MM.1S (cell line): ENCODE data around the gene SRGAP3.

Source experiments
- DNase-seq: peaks from one replicate; pipeline ENCODE4 v3.0.0-alpha.2; 2015
- H2AFZ ChIP-seq: fragments of 300-600 bp; sonication (generic); 2 replicates; pipeline ENCODE4 v1.6.0; 2016; ENCODE audit warnings: antibody characterized with exemption, low read length
- H3F3A ChIP-seq: fragments of 300-600 bp; sonication (generic); 2 replicates; pipeline ENCODE4 v1.6.1; 2016; ENCODE audit warnings: mild to moderate bottlenecking, antibody characterized with exemption, low read length, moderate library complexity, mixed read lengths; ENCODE audit not compliant: insufficient read depth
- H3K27ac ChIP-seq: fragments of 300-600 bp; sonication (generic); 2 replicates; pipeline ENCODE4 v1.5.1; 2016; ENCODE audit warnings: mild to moderate bottlenecking, low read length
- H3K27me3 ChIP-seq: fragments of 300-600 bp; sonication (generic); replicated peaks from 2 replicates; pipeline ENCODE4 v1.6.0; 2016; ENCODE audit warnings: low read length; ENCODE audit not compliant: insufficient read depth
- H3K36me3 ChIP-seq: fragments of 300-600 bp; sonication (generic); replicated peaks from 2 replicates; pipeline ENCODE4 v1.6.1; 2016; ENCODE audit warnings: mild to moderate bottlenecking, low read length, mixed read lengths; ENCODE audit not compliant: insufficient read depth
- H3K4me1 ChIP-seq: fragments of 300-600 bp; sonication (generic); 2 replicates; pipeline ENCODE4 v1.6.1; 2016; ENCODE audit warnings: low read length, mixed read lengths
- H3K4me2 ChIP-seq: fragments of 300-600 bp; sonication (generic); 2 replicates; pipeline ENCODE4 v1.6.0; 2016; ENCODE audit warnings: low read depth, low read length
- H3K4me3 ChIP-seq: fragments of 300-600 bp; sonication (generic); 2 replicates; pipeline ENCODE4 v1.5.1; 2016; ENCODE audit warnings: low read length, mixed read lengths
- H3K79me2 ChIP-seq: fragments of 300-600 bp; sonication (generic); 2 replicates; pipeline ENCODE4 v1.6.1; 2016; ENCODE audit warnings: mixed run types, low read length, mixed read lengths
- H3K9ac ChIP-seq: fragments of 300-600 bp; sonication (generic); 2 replicates; pipeline ENCODE4 v1.6.1; 2016; ENCODE audit warnings: low read length, mixed read lengths
- H3K9me2 ChIP-seq: fragments of 300-600 bp; sonication (generic); replicated peaks from 2 replicates; pipeline ENCODE4 v1.6.1; 2016; ENCODE audit warnings: mild to moderate bottlenecking, low read length, mixed read lengths; ENCODE audit not compliant: insufficient read depth
- H3K9me3 ChIP-seq: fragments of 300-600 bp; sonication (generic); replicated peaks from 2 replicates; pipeline ENCODE4 v1.6.1; 2016; ENCODE audit warnings: mild to moderate bottlenecking, low read length, mixed read lengths; ENCODE audit not compliant: insufficient read depth
- H4K20me1 ChIP-seq: fragments of 300-600 bp; sonication (generic); 2 replicates; pipeline ENCODE4 v1.6.1; 2016; ENCODE audit warnings: mild to moderate bottlenecking, low read length, moderate library complexity, mixed read lengths; ENCODE audit not compliant: insufficient read depth
- EZH2 ChIP-seq: fragments of 300-600 bp; sonication (generic); optimal IDR thresholded peaks from 2 replicates; pipeline ENCODE3; 2017; ENCODE audit warnings: low read depth, mild to moderate bottlenecking, antibody characterized with exemption, low read length, mixed read lengths
- EZH2phosphoT487 ChIP-seq: fragments of 300-600 bp; sonication (generic); IDR thresholded peaks from 2 replicates; pipeline ENCODE4 v1.6.1; 2018; ENCODE audit warnings: antibody characterized with exemption, low read length
- TF ChIP-seq, protein P1 (sequence below): fragments of 300-600 bp; sonication (generic); IDR thresholded peaks from 2 replicates; pipeline ENCODE4 v1.5.1; 2016; ENCODE audit warnings: antibody characterized with exemption, low read length, mixed read lengths

The SRGAP3 gene

DNA sequence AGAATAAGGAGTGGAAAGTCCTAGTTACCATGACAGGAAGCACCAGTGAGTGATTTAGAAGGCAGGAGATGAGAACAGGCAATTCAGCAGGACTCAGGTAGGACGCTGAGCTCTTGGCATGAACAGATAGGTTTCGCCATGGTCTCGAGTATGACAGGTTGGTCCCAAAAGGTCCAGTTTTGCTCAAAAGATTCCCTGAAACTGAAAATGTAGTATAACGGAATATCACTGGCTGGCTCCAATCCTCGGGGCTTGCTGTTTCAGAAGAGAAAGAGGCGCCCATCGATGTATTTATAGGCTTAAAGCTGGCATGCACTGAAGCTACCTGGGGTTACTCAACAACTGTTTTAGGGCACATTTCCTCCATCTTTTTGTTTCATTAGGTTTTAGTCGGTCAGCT, 59.2 kb downstream of the SRGAP3 start:
- Histone ChIP-seq H4K20me1 (no peaks in the 10 kb centered on the region), H3K9me2 (no peaks in the 10 kb centered on the region), H3K4me2 (no peak overlapping the region), H3K4me1 (no peaks in the 10 kb centered on the region), H2AFZ (no peak overlapping the region), H3K27me3 (no peaks in the 10 kb centered on the region), H3K36me3 (no peaks in the 10 kb centered on the region), H3K9me3 (no peaks in the 10 kb centered on the region), H3K79me2 (no peaks in the 10 kb centered on the region), H3K9ac (no peak overlapping the region), H3K4me3 (no peak overlapping the region), H3F3A (no peaks in the 10 kb centered on the region), H3K27ac (no peak overlapping the region)
- TF ChIP-seq, protein P1, sequence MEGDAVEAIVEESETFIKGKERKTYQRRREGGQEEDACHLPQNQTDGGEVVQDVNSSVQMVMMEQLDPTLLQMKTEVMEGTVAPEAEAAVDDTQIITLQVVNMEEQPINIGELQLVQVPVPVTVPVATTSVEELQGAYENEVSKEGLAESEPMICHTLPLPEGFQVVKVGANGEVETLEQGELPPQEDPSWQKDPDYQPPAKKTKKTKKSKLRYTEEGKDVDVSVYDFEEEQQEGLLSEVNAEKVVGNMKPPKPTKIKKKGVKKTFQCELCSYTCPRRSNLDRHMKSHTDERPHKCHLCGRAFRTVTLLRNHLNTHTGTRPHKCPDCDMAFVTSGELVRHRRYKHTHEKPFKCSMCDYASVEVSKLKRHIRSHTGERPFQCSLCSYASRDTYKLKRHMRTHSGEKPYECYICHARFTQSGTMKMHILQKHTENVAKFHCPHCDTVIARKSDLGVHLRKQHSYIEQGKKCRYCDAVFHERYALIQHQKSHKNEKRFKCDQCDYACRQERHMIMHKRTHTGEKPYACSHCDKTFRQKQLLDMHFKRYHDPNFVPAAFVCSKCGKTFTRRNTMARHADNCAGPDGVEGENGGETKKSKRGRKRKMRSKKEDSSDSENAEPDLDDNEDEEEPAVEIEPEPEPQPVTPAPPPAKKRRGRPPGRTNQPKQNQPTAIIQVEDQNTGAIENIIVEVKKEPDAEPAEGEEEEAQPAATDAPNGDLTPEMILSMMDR = no peak
- TF ChIP-seq EZH2phosphoT487 = no peak
- no peak for TF ChIP-seq EZH2
- DNase-seq = no peak

DNA sequence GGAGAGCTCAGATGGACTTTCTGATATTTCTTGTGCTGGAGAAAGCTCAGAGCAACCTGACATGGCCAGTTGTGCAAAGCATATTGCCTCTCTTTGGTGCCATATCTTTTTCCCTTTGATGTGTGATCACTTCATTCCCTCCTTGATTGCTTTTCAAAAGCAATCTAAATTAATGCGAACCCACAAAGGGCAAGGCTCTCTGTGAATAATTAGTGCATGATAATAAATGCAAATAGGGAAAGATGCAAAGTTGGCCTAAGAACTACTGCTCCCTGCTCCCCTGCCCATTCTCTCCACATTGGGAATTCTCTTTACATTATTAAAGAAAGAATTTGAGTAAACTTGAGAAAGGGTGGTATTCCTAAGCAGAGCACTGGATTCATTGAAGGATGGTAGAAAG, 60.9 kb downstream of the SRGAP3 start:
- Histone ChIP-seq H4K20me1 (no peaks in the 10 kb centered on the region), H3K4me3 (no peak overlapping the region), H3K36me3 (no peaks in the 10 kb centered on the region), H3K27ac (no peak overlapping the region), H3K27me3 (no peaks in the 10 kb centered on the region), H2AFZ (no peak overlapping the region), H3K9me2 (no peaks in the 10 kb centered on the region), H3K4me1 (no peaks in the 10 kb centered on the region), H3K4me2 (no peak overlapping the region), H3K9me3 (no peaks in the 10 kb centered on the region), H3K79me2 (no peaks in the 10 kb centered on the region), H3F3A (no peaks in the 10 kb centered on the region), H3K9ac (no peak overlapping the region)
- TF ChIP-seq EZH2 = no peak
- TF ChIP-seq, protein P1 = no peak
- no peak for TF ChIP-seq EZH2phosphoT487
- no peak for DNase-seq

DNA sequence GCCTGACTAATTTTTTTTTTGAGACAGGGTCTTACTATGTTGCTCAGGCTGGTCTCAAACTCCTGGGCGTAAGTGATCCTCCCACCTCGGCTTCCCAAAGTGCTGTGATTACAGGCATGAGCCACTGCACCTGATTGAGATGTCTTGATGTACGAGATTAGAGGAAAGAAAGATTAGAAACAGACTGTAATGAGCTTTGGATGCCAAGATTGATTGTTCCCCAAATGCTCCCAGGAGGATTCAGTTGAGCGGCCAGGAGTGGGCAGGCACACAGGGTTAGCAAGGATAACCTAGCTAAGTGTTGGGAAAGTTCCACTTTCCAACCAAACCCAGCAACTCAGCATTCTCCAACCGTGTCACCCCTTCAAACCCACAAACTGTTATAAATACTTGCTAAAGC, 63.7 kb downstream of the SRGAP3 start:
- H3K36me3 ChIP-seq = no peaks in the 10 kb centered on the region
- H3K4me3 ChIP-seq = no peak overlapping the region
- no peaks in the 10 kb centered on the region for H3K9me2 ChIP-seq
- TF ChIP-seq EZH2phosphoT487 (no peak), EZH2 (no peak)
- TF ChIP-seq, protein P1 = no peak
- no peaks in the 10 kb centered on the region for H3F3A ChIP-seq
- no peak overlapping the region for H3K27ac ChIP-seq
- no peak for DNase-seq
- no peak overlapping the region for H3K4me2 ChIP-seq
- no peaks in the 10 kb centered on the region for H3K9me3 ChIP-seq
- no peaks in the 10 kb centered on the region for H3K4me1 ChIP-seq
- H3K27me3 ChIP-seq = no peaks in the 10 kb centered on the region
- H3K9ac ChIP-seq = no peak overlapping the region
- no peak overlapping the region for H2AFZ ChIP-seq
- H3K79me2 ChIP-seq = no peaks in the 10 kb centered on the region
- no peaks in the 10 kb centered on the region for H4K20me1 ChIP-seq

DNA sequence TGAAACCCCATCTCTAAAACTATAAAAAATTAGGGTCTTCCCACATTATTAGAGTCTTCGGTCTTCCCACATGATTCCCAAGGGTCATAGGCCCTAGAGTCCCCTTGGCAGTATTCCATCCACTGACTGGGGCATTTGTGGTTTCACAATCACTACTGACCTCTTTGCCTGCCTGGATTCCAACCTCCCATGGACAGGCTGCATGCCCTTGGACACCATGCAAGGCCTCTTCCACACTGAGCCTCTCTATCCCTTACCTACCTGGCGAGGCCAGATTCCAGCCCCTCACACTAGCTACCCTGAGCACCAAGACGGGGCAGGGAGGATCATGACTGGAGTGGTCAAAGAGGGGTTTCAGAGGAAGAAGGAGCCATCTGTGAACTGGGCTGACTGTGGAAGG, 64.4 kb downstream of the SRGAP3 start:
- no peaks in the 10 kb centered on the region for H3K79me2 ChIP-seq
- H4K20me1 ChIP-seq = no peaks in the 10 kb centered on the region
- H3K4me3 ChIP-seq = no peak overlapping the region
- H3K9me2 ChIP-seq = no peaks in the 10 kb centered on the region
- no peak overlapping the region for H3K9ac ChIP-seq
- no peak overlapping the region for H2AFZ ChIP-seq
- H3K27ac ChIP-seq = no peak overlapping the region
- TF ChIP-seq EZH2 = no peak
- TF ChIP-seq, protein P1 = no peak
- no peak for TF ChIP-seq EZH2phosphoT487
- H3K4me2 ChIP-seq = no peak overlapping the region
- no peaks in the 10 kb centered on the region for H3K4me1 ChIP-seq
- H3K36me3 ChIP-seq = no peaks in the 10 kb centered on the region
- no peaks in the 10 kb centered on the region for H3K27me3 ChIP-seq
- no peak for DNase-seq
- no peaks in the 10 kb centered on the region for H3F3A ChIP-seq
- no peaks in the 10 kb centered on the region for H3K9me3 ChIP-seq
